Measurements from ENCODE around the gene ZMIZ1.

DNA sequence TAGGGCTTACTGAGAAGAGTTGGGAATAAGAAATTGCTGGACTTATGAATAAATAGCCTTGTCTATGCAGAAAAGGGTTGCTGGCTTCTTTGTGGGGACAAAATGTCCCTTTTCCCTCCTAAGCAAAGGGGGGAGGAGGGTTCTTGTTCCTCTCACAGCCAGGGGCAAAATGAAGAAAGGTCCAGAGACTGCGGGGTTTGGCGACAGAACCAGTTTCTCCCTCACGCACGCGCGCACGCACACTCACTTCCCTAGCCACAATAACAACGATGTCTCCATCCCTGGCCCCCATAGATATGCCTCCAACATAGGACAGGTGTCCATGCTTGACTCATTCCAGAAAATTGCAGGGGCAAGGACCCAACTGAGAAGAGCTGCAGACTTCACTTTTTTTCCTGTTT lies 3.3 kb downstream of the ZMIZ1 start:
- TF ChIP-seq, protein P1, sequence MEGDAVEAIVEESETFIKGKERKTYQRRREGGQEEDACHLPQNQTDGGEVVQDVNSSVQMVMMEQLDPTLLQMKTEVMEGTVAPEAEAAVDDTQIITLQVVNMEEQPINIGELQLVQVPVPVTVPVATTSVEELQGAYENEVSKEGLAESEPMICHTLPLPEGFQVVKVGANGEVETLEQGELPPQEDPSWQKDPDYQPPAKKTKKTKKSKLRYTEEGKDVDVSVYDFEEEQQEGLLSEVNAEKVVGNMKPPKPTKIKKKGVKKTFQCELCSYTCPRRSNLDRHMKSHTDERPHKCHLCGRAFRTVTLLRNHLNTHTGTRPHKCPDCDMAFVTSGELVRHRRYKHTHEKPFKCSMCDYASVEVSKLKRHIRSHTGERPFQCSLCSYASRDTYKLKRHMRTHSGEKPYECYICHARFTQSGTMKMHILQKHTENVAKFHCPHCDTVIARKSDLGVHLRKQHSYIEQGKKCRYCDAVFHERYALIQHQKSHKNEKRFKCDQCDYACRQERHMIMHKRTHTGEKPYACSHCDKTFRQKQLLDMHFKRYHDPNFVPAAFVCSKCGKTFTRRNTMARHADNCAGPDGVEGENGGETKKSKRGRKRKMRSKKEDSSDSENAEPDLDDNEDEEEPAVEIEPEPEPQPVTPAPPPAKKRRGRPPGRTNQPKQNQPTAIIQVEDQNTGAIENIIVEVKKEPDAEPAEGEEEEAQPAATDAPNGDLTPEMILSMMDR (IDR thresholded peaks at IDR 0.05), result no peak
- TF ChIP-seq ZFX (IDR thresholded peaks at IDR 0.05; ENCODE audit: borderline replicate concordance), result no peak
